Naive thymus-derived CD8-positive, alpha-beta T cell (primary cell): ENCODE results near the gene PADI2. TPM values are rescaled to one million over a fixed set of nuclear protein-coding genes. Genes with fewer than 3 reads are reported as not detected.
"Not testable (repeated sequence)": the region's sequence is repeated elsewhere in the genome, so short reads cannot be mapped to it uniquely, and the experiment has no call there.

Experiments used
- ATAC-seq, 2 donors: fragments of 150-1000 bp; cut with Tn5 transposase in 1 of 2; sonication (Bioruptor Pico), chemical (Tn5 transposase) in 1 of 2; 1 replicate in 1 of 2; 2 replicates in 1 of 2; pipeline ENCODE4 v1.10.0; 2021; ENCODE audit warnings: mild to moderate bottlenecking in 2 of 2, moderate library complexity in 2 of 2
- POLR2A ChIA-PET: fragments of 350-600 bp; sonication (Branson Sonifier 250); formaldehyde crosslinking; loops from one replicate; lab custom pipeline; 2021; ENCODE audit warnings: antibody characterized with exemption; lab: Charles Lee
- DNase-seq, 10 donors: peaks; one replicate each; pipeline versions ENCODE4 v3.0.0 to v3.0.0-alpha.2; 2020 to 2022
- H3K27ac Mint-ChIP-seq, 10 donors: one replicate each; pipeline ENCODE4 v1.8.0; 2020 to 2022; ENCODE audit warnings: mild to moderate bottlenecking in 10 of 10, mixed read lengths in 10 of 10, moderate library complexity in 4 of 10, inconsistent platforms in 1 of 10
- H3K27me3 Mint-ChIP-seq, 5 donors: one replicate each; pipeline ENCODE4 v1.8.0; 2021 to 2022; ENCODE audit warnings: mixed read lengths in 5 of 5
- H3K36me3 Mint-ChIP-seq, 3 donors: one replicate each; pipeline ENCODE4 v1.8.0; 2020 to 2022; ENCODE audit warnings: mixed read lengths in 3 of 3, mild to moderate bottlenecking in 2 of 3, inconsistent platforms in 1 of 3
- H3K4me1 Mint-ChIP-seq, 4 donors: one replicate each; pipeline ENCODE4 v1.8.0; 2021 to 2022; ENCODE audit warnings: mixed read lengths in 4 of 4
- H3K4me3 Mint-ChIP-seq, 10 donors: one replicate each; pipeline ENCODE4 v1.8.0; 2020 to 2022; ENCODE audit warnings: mild to moderate bottlenecking in 10 of 10, mixed read lengths in 10 of 10, moderate library complexity in 6 of 10, inconsistent platforms in 1 of 10
- H3K9me3 Mint-ChIP-seq, 9 donors: one replicate each; pipeline ENCODE4 v1.8.0; 2020 to 2022; ENCODE audit warnings: mixed read lengths in 9 of 9, mild to moderate bottlenecking in 3 of 9, inconsistent platforms in 1 of 9, moderate library complexity in 1 of 9
- polyA plus RNA-seq, 3 donors: library from polyadenylated mRNA; unstranded; fragments of 300-500 nt; fragmentation: Illumina TruSeq; gene quantifications; one replicate each; pipeline ENCODE4 v1.2.3, GENCODE V29; 2021
- total RNA-seq, 8 experiments: library from RNA in 2 of 8; stranded (reverse) in 2 of 8; gene quantifications; one replicate each; pipeline ENCODE4 v1.2.3 and lab custom pipeline; 2021 to 2026

The PADI2 gene
- total and polyA plus RNA-seq, 5 experiments from 2014 or later = 0.06 TPM; not detected in 4

GRCh38 chr1:17068789-17069188 lies 50.5 kb downstream of the PADI2 start:
- peaks cover 0 to 1% (median 0%) of the 10 kb centered on the region in 5 donors for H3K27me3 Mint-ChIP-seq
- peaks cover 0 to 6% (median 4%) of the 10 kb centered on the region in 4 donors for H3K4me1 Mint-ChIP-seq
- no peak overlapping the region for H3K4me3 Mint-ChIP-seq
- ATAC-seq (no peak), DNase-seq (no peak)
- no peak overlapping the region for H3K27ac Mint-ChIP-seq
- peaks cover 0 to 2% (median 0%) of the 10 kb centered on the region in 3 donors for H3K36me3 Mint-ChIP-seq
- peaks cover 0 to 12% (median 0%) of the 10 kb centered on the region in 9 donors for H3K9me3 Mint-ChIP-seq
- POLR2A ChIA-PET = no interaction called here

- DNase-seq (no peak), ATAC-seq (no peak)
- Mint-ChIP-seq H3K9me3 (peaks cover 0 to 12% (median 0%) of the 10 kb centered on the region in 9 donors), H3K4me1 (peaks cover 3 to 9% (median 5%) of the 10 kb centered on the region in 4 donors), H3K27me3 (peaks cover 0 to 1% (median 0%) of the 10 kb centered on the region in 5 donors), H3K36me3 (peaks cover 0 to 2% (median 0%) of the 10 kb centered on the region in 3 donors), H3K4me3 (no peak overlapping the region), H3K27ac (no peak overlapping the region)
- POLR2A ChIA-PET = interaction anchor here (0.7 kb wide), 1 partner anchor 1573 kb away, joined by 4 read pairs; no protein-coding TSS in a partner anchor
Observed at GRCh38 chr1:17067465-17068240, 51.6 kb downstream of the PADI2 start.

DNA sequence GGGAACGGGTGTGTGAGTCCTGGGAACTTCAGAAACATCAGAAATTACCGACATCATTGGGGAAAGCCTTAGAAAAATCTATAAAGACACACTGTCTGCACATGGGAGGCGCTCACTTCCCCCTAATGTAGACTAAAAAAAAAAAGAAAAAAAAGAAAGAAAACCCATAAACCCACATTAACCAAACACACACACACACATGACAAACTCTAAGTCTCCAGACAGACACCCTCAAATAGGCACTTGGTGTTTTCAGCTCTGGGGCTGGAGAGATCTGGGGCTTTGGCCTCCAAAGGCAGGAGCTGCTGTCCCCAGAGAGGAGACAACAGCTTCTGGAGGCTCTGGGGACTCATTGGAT lies 52.2 kb downstream of the PADI2 start:
- Mint-ChIP-seq H3K27me3 (peaks cover 0 to 1% (median 0%) of the 10 kb centered on the region in 5 donors), H3K4me3 (no peak overlapping the region), H3K9me3 (peaks cover 0 to 12% (median 0%) of the 10 kb centered on the region in 9 donors), H3K27ac (no peak overlapping the region), H3K4me1 (peaks cover 3 to 9% (median 5%) of the 10 kb centered on the region in 4 donors), H3K36me3 (peaks cover 0 to 2% (median 0%) of the 10 kb centered on the region in 3 donors)
- DNase-seq = no peak
- ATAC-seq = no peak
- POLR2A ChIA-PET = interaction anchor here (0.7 kb wide), 1 partner anchor 1573 kb away, joined by 4 read pairs; no protein-coding TSS in a partner anchor

DNA sequence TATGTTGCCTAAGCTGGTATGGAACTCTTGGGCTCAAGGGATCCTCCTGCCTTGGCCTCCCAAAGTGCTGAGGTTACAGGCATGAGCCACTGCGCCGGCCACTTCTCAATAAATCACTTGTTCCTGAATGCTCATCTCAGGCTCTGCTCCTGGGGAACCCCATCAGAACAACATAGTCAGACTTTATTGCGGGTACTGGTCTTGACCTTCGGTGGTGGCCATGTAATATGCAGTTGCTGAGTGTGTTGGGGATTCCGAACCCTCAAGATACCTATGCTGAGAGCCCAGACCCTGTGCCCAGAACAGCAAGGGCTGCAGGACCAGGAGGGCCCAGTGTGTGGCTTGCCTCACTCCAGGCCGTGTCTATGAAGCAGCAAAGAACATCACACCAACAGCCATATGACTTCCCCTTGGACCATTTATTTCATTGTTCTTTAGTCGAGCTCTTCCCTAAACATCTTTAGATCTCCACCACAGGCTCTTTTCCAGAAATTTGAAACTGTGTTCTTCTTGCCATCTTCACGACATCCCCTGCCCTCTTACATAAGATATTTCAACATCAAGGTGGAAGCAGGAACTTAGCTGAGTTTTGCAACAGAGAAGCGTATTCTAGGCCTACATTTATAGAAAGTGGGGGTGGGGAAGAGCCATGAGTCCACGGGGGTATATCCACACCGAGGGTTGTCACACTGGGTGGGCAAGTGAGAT lies 52.7 kb downstream of the PADI2 start:
- H3K4me3 Mint-ChIP-seq = no peak overlapping the region
- peaks cover 0 to 2% (median 0%) of the 10 kb centered on the region in 3 donors for H3K36me3 Mint-ChIP-seq
- H3K27me3 Mint-ChIP-seq = peaks cover 0 to 6% (median 1%) of the 10 kb centered on the region in 5 donors
- DNase-seq = no peak
- no peak for ATAC-seq
- peaks cover 0 to 12% (median 0%) of the 10 kb centered on the region in 9 donors for H3K9me3 Mint-ChIP-seq
- POLR2A ChIA-PET = no interaction called here
- no peak overlapping the region for H3K27ac Mint-ChIP-seq
- peaks cover 3 to 11% (median 5%) of the 10 kb centered on the region in 4 donors for H3K4me1 Mint-ChIP-seq

GRCh38 chr1:17065666-17066065 lies 53.6 kb downstream of the PADI2 start:
- H3K4me3 Mint-ChIP-seq = no peak overlapping the region
- H3K27me3 Mint-ChIP-seq = peaks cover 0 to 7% (median 1%) of the 10 kb centered on the region in 5 donors
- peaks cover 0 to 12% (median 0%) of the 10 kb centered on the region in 9 donors for H3K9me3 Mint-ChIP-seq
- POLR2A ChIA-PET = no interaction called here
- DNase-seq = no peak
- ATAC-seq = no peak
- peaks cover 3 to 13% (median 5%) of the 10 kb centered on the region in 4 donors for H3K4me1 Mint-ChIP-seq
- peaks cover 0 to 2% (median 0%) of the 10 kb centered on the region in 3 donors for H3K36me3 Mint-ChIP-seq
- H3K27ac Mint-ChIP-seq = no peak overlapping the region

GRCh38 chr1:17062751-17063150 lies 56.5 kb downstream of the PADI2 start:
- ATAC-seq, POLR2A ChIA-PET, H3K4me3 Mint-ChIP-seq, DNase-seq, H3K27ac Mint-ChIP-seq, H3K36me3 Mint-ChIP-seq: not testable (repeated sequence)
- peaks cover 0 to 12% (median 0%) of the 10 kb centered on the region in 9 donors for H3K9me3 Mint-ChIP-seq
- H3K4me1 Mint-ChIP-seq = peaks cover 3 to 15% (median 5%) of the 10 kb centered on the region in 4 donors
- H3K27me3 Mint-ChIP-seq = peaks cover 0 to 15% (median 4%) of the 10 kb centered on the region in 5 donors

DNA sequence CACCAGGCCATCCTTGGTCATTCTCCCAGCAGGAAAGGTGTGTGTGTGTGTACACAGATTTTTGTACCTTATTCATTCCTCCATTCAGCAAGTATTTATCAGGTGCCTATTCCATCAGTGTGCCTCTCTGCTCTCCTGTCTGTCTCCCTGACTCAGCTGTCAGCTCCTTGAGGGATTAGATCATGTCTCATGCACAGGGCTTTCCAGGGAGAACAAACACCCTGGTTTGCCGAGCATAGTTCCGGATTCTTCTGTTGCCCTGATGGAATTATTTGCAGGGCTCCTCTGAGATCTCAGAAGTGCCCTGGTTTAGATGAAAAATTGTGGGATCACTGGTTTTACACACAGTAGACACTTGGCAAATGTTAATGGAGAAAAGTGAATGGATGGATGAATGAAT lies 57.4 kb downstream of the PADI2 start:
- DNase-seq (no peak), ATAC-seq (no peak)
- H3K27me3 Mint-ChIP-seq = peaks cover 0 to 15% (median 4%) of the 10 kb centered on the region in 5 donors
- H3K27ac Mint-ChIP-seq = peak overlapping the region in 1 of 10 donors; percentile 2
- H3K4me3 Mint-ChIP-seq = no peak overlapping the region
- POLR2A ChIA-PET = no interaction called here
- H3K9me3 Mint-ChIP-seq = peaks cover 0 to 12% (median 0%) of the 10 kb centered on the region in 9 donors
- H3K36me3 Mint-ChIP-seq = peaks cover 0 to 2% (median 0%) of the 10 kb centered on the region in 3 donors
- peaks cover 3 to 15% (median 4%) of the 10 kb centered on the region in 4 donors for H3K4me1 Mint-ChIP-seq

DNA sequence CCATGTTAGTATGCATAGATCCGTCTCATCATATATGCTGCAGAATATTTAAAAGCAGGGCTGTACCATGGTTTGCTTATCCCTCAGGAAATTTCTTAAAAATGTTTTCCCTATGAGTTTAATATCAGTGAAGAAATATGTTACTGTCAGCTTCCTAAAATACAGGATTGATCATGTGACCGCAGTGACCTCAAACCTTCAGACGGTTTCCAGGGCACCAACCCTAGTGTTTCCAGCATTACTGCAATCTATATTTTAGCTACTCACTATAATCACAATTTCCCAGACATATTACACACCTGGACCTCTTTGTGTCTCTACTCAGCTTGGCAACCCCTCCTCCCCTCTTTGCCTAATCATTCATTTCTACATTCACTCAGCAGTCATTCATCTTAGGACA lies 57.8 kb downstream of the PADI2 start:
- DNase-seq (no peak), ATAC-seq (no peak)
- H3K27me3 Mint-ChIP-seq = peaks cover 0 to 15% (median 4%) of the 10 kb centered on the region in 5 donors
- H3K4me1 Mint-ChIP-seq = peaks cover 0 to 11% (median 2%) of the 10 kb centered on the region in 4 donors
- no peak overlapping the region for H3K27ac Mint-ChIP-seq
- POLR2A ChIA-PET = no interaction called here
- H3K9me3 Mint-ChIP-seq = peaks cover 0 to 12% (median 0%) of the 10 kb centered on the region in 9 donors
- H3K36me3 Mint-ChIP-seq = peaks cover 0 to 2% (median 0%) of the 10 kb centered on the region in 3 donors
- no peak overlapping the region for H3K4me3 Mint-ChIP-seq

DNA sequence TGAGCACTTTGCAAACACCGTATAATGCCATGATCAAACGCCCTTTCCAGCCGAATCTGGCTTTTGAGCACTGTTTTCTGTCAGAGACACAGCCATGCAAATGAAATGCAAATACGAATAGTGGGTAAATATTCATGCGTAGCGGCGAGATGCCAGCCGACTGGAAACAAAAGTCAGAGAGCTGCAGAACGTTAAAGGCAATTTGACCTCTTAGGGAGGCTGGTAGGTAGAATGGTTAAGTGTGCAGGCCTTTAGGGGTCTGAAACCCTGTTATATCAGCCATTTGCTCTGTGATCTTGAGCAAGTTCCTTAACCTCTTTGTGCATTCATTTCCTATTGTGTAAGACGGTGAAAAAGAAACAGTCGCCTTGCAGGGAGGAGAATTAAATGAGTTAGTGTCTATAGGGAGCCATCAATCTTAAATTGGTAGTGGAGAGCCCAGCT lies 58.9 kb downstream of the PADI2 start:
- Mint-ChIP-seq H3K9me3 (peaks cover 0 to 12% (median 0%) of the 10 kb centered on the region in 9 donors), H3K4me1 (peaks cover 0 to 10% (median 2%) of the 10 kb centered on the region in 4 donors), H3K27ac (no peak overlapping the region), H3K36me3 (peaks cover 0 to 2% (median 0%) of the 10 kb centered on the region in 3 donors), H3K27me3 (peaks cover 0 to 15% (median 4%) of the 10 kb centered on the region in 5 donors), H3K4me3 (no peak overlapping the region)
- POLR2A ChIA-PET = no interaction called here
- ATAC-seq (no peak), DNase-seq (no peak)

GRCh38 chr1:17059391-17060305 lies 59.6 kb downstream of the PADI2 start:
- no peak overlapping the region for H3K4me3 Mint-ChIP-seq
- POLR2A ChIA-PET = no interaction called here
- H3K27me3 Mint-ChIP-seq = peaks cover 0 to 15% (median 4%) of the 10 kb centered on the region in 5 donors
- peaks cover 0 to 12% (median 2%) of the 10 kb centered on the region in 4 donors for H3K4me1 Mint-ChIP-seq
- peak; percentile 66 to 68 for ATAC-seq
- DNase-seq = peak in 2 of 10 donors; percentile 13 to 20
- peaks cover 0 to 7% (median 0%) of the 10 kb centered on the region in 9 donors for H3K9me3 Mint-ChIP-seq
- no peaks in the 10 kb centered on the region for H3K36me3 Mint-ChIP-seq
- no peak overlapping the region for H3K27ac Mint-ChIP-seq

GRCh38 chr1:17056551-17056950 lies 62.7 kb downstream of the PADI2 start:
- H3K9me3 Mint-ChIP-seq = no peaks in the 10 kb centered on the region

More at GRCh38 chr1:17056551-17056950, 62.7 kb downstream of the PADI2 start:
- Mint-ChIP-seq H3K36me3 (peaks cover 0 to under 1% (median 0%) of the 10 kb centered on the region in 3 donors), H3K4me1 (peaks cover 4 to 30% (median 22%) of the 10 kb centered on the region in 4 donors), H3K27me3 (peaks cover 0 to 9% (median 3%) of the 10 kb centered on the region in 5 donors), H3K4me3 (peak overlapping the region in 3 of 10 donors; percentile 33 to 66 (median 61)), H3K27ac (peak overlapping the region in 1 of 10 donors; percentile 32)
- no peak for ATAC-seq
- no peak for DNase-seq
- POLR2A ChIA-PET = no interaction called here
